Inflammatory macrophage treated with lipopolysaccharide for 4 hours (primary cell): ENCODE results near the gene FMNL3.
A peak's percentile ranks its signal among the peaks of the same experiment; 100 is the strongest.
"Not testable (repeated sequence)": the region's sequence is repeated elsewhere in the genome, so short reads cannot be mapped to it uniquely, and the experiment has no call there.

Experiments used
- DNase-seq: peaks from one replicate; pipeline ENCODE4 v3.0.0-alpha.2; 2020

FMNL3 gene

GRCh38 chr12:49627752-49628360, 79.3 kb downstream of the FMNL3 start:
- no peak for DNase-seq

GRCh38 chr12:49626836-49627235, 80.4 kb downstream of the FMNL3 start:
- DNase-seq = no peak

DNA sequence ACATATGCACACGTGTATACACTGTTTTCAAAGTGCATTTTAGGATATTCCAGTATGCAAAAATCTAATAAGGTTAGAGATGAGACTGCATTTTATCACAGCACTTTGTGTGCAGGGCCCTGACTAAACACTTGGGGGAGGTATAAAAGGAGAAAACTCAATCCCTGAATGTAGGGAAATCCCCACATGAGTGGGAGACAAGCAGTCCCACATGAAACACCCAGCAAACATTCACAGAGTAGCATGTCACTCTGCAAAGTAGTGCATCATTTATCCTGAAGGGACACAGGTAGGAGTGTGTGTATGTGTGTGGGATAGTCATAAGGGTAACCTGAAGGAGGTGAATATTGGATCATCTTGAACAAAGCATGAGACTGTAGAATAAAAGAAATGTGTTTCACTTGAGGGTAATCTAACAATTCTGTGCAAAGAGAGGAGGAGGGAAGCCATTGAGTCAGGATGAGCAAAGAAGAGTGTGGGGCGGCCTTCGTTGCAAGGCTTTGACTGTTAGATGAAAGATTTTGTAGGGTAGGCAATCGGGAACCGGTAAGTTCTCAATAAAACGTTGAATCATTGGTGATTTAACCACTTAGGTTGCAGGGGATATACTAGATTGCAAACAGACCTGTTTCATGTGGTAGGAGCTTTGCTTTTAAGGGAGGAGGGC, 80.9 kb downstream of the FMNL3 start:
- DNase-seq = peak; percentile 25

DNA sequence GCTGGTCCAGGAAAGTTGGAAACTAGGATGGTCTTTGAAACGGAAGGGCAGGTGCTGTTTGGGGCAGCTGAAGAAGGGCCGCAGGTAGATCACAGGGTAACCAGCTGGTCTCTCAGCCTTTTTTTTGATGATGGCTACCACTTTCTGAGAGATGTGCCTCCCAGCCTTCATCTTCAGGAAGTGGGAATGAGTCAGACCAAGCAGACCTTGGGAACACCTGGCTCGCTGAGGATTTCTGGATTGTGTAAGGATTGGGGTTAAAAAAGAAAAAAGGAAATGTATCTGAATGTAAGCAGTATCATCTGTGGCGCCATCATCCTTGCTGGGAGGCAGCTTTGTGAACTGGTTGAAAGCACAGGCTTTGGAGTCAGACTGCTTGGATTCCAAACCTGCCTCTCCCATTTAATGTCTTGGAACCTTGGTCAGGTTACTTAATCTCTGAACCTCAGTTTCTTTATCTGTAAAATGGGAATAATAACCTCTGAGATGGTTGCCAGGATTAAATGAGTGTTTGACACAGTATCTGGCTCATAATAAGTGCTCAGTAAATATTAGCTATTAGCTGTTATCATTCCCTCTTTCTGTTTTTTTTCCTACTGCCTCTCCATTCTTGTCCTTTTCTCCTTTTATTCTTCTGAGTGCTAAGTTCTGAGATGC, 82.2 kb downstream of the FMNL3 start:
- DNase-seq = no peak

DNA sequence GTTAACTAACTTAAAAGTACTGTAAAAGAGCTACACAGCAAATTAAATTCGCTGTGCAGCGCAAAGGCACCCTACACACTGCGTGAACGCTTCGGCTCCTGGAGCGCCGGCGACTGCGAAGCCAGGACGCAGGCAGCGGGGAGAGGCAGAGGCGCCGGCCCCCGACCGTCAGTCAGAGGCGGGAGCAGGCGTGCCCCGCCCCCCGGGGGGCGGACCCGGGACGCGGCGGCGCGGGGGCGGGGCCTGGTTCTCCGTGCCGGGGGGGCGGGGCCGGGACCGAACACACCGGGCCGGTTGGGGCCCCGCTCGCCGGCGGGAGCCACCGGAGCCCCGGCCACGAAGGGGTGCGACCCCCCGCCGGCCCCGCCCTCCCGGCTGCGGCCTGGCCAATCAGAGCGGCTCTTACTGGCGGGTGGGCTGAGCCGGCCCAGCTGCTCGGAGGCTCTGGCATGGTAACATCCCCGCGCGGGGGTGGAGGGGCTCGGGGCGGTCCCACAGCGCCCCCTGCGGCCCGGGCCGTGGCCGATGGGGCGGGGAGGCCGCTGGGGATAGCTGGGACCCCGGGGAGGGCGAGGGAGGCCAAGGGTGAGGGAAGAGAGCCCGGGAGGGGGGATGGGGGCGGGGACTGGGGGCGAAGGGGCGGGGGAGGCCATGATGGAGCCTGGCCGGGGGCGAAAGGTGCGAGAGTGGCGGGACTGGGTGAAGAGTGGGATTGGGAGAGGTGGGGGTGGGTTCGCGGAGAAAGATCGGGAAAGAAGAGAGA, 83.9 kb downstream of the FMNL3 start, which contains the start of gene PRPF40B:
Gene PRPF40B (plus strand): TSS at position 420 of the 763 bp plus-strand sequence. CDS start 30 bp downstream, at position 450.
- peak; percentile 79 for DNase-seq

GRCh38 chr12:49622501-49623141, 84.6 kb downstream of the FMNL3 start:
- DNase-seq = peak; percentile 17

DNA sequence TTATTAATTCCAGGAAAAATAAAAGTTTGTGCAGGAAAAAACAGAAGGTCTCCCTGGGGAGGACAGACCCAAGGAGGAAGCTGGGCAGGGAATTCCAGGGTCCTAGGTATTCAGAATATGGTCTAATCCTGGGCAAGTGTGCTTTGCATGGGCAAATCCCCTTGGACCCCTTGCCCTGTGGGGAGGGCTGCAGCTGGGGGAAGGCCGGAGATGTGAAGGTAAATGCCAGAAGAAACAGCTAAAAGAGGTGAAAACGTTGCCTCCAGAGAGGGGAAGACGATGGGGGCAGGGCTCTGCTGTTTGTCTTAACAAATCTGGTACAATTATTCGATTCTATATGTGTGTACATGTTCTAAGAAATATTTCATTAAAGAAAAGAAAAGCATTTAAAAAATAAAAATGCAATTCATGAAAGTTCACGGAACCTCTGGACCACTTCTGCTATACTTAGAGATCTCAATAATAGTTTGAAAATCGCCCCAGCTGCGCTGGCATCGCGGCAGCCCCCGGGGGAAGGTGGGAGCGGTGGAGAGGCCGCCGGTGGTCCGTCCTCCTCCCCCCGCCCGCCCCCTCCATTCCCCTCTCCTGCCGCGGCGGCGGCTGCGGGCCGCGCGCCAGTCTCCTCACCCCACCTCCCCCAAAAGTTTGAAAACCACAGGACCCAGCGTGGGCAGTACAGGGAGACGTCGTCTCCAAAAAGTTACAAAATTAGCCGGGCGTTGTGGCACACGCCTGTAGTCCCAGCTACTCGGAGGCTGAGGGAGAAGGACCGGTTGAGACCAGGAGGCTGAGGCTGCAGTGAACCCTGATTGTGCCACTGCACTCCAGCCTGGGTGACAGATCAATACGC, 85.3 kb downstream of the FMNL3 start:
- peak; percentile 26 for DNase-seq

DNA sequence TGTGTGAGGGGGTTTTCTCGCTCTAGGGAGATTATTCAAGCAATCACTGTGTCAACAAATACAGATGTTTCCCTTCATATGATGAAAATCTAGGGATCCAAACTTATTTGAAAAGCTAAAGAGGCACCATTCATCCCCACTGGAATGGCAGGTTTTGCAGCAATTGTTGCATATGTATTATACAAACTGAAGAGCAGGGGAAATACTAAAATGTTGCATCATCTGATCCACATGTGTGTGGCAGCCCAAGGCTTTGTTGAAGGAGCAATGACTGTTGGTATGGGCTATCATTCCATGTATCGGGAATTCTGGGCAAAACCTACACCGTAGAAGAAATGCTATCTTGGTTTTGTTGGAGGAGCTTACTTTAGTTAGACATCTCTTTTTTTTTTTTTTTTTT, 87.9 kb downstream of the FMNL3 start:
- no peak for DNase-seq

- no peak for DNase-seq
Observed at GRCh38 chr12:49618576-49618975, 88.6 kb downstream of the FMNL3 start.

GRCh38 chr12:49616533-49617219, 90.5 kb downstream of the FMNL3 start:
- no peak for DNase-seq

GRCh38 chr12:49615725-49616124, 91.5 kb downstream of the FMNL3 start:
- DNase-seq = no peak

- no peak for DNase-seq
Observed at GRCh38 chr12:49612210-49612609, 95.0 kb downstream of the FMNL3 start.

DNA sequence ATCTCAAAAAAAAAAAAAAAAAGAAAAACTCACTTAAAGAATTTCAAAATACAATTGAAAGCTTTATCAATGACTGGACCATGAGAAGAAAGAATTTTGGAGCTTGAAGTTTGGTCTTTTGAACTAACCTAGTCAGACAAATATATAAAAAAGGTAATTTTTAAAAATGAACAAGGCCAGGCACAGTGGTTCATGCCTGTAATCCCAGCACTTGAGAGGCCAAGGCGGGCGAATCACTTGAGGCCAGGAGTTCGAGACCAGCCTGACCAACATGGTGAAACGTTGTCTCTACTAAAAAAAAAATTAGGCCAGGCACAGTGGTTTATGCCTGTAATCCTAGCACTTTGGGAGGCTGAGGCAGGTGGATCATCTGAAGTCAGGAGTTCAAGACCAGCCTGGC, 96.4 kb downstream of the FMNL3 start:
- not testable (repeated sequence) for DNase-seq

GRCh38 chr12:49609875-49610154, 97.4 kb downstream of the FMNL3 start:
- no peak for DNase-seq

GRCh38 chr12:49609059-49609874, 97.9 kb downstream of the FMNL3 start:
- DNase-seq = no peak

DNA sequence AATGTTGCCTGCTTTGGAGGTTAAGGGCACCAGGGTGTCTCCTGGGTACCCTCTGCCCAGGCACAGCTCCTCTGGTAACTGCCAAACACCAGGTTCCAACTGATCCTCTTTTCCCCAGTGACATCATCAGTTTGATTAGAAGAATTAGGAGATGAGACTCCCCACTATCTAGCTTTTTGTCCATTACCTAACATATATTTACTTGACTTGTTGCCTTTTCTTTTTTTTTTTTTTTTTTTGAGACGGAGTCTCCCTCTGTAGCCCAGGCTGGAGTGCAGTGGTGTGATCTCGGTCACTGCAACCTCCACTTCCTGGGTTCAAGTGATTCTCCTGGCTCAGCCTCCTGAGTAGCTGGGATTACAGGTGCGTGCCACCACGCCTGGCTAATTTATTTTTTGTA, 101.7 kb downstream of the FMNL3 start, which contains the start of gene FAM186B:
Gene FAM186B (minus strand): TSS at position 101 of the 400 bp plus-strand sequence. CDS start 162 bp downstream, outside the sequence.
- DNase-seq = not testable (repeated sequence)

DNA sequence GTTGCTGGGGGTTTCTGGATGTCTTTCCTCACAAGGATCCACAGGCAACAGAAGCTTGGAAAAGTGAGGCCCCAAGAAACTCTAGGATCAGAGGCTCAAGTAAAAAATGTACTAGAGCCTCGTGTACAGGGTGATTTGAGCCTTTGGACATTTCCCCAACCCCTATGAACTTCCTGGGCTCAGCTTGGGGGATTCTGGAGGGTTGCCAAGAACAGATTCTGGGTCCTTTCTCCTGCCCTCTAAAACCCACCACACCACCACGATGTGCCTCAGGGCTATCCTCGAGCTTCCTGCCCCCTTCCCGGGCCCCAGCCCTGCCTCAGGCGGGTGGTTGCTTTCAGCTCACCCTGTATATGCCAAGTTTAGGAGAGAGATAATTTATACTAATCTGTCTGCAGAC, 102.3 kb downstream of the FMNL3 start:
- no peak for DNase-seq

- DNase-seq = no peak
Observed at GRCh38 chr12:49603721-49604120, 103.5 kb downstream of the FMNL3 start.

GRCh38 chr12:49599961-49600360, 107.2 kb downstream of the FMNL3 start:
- no peak for DNase-seq

GRCh38 chr12:49598527-49598926, 108.7 kb downstream of the FMNL3 start:
- no peak for DNase-seq
